ENCODE data around the gene TMEM252.

The TMEM252 gene, protein sequence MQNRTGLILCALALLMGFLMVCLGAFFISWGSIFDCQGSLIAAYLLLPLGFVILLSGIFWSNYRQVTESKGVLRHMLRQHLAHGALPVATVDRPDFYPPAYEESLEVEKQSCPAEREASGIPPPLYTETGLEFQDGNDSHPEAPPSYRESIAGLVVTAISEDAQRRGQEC

DNA sequence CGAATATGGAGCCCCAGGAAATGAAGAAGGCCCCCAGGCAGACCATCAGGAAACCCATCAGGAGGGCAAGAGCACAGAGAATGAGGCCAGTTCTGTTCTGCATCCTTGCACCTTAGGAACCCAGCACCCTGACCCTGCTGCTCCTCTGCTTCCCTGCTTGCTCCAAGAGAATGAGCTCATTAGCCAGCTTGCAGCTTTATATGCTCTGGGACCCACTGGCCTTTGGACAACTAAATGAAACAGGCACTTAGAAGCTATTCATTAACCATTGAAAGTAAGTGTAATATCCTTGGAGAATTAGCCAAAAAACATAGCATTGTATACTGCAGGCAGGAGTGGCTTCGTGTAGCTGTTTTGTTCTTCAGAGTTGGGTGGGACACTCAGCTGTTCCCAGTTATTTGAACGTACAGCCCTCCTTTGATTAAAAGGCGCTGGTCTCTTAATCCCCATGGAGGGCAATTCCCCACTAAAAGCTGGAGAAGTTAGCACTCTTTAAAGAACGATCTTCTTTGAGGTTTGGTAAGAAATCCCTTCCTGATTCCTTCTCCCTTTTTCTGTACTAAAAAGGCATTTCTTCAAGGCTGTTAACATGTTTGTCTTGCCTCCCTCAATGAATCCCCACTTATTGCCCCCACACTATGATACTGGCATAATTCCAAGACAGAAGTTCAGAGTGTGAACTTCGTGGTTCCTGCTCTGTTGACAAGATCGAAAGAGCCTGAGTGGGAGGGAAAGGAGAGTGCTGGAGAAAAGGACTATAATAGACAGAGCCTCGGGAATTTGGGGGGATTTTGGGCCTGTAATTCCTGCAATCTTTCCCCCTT is at the start of gene TMEM252:
Gene TMEM252 (minus strand): TSS at position 172 of the 824 bp plus-strand sequence. CDS start 69 bp downstream, at position 103.
- no peak within 1 kb of the TSS for H3K4me3 ChIP-seq (ENCODE audit: control insufficient read depth, low read depth, low read length)
- no peak for TF ChIP-seq CTCF (IDR thresholded peaks at IDR 0.05; ENCODE audit: control insufficient read depth, insufficient read depth, low read depth, low read length, missing control alignments)

GRCh38 chr9:68585034-68585761 is 44.5 kb upstream of the TMEM252 start:
- TF ChIP-seq CTCF (IDR thresholded peaks at IDR 0.05; ENCODE audit: control insufficient read depth, insufficient read depth, low read depth, low read length, missing control alignments) = no peak
- no peak for DNase-seq (ENCODE audit: low read depth)
- no peak overlapping the region for H3K4me3 ChIP-seq (ENCODE audit: control insufficient read depth, low read depth, low read length)

More for the DNA sequence above, at the start of gene TMEM252:
- no peak for DNase-seq (ENCODE audit: low read depth)

DNA sequence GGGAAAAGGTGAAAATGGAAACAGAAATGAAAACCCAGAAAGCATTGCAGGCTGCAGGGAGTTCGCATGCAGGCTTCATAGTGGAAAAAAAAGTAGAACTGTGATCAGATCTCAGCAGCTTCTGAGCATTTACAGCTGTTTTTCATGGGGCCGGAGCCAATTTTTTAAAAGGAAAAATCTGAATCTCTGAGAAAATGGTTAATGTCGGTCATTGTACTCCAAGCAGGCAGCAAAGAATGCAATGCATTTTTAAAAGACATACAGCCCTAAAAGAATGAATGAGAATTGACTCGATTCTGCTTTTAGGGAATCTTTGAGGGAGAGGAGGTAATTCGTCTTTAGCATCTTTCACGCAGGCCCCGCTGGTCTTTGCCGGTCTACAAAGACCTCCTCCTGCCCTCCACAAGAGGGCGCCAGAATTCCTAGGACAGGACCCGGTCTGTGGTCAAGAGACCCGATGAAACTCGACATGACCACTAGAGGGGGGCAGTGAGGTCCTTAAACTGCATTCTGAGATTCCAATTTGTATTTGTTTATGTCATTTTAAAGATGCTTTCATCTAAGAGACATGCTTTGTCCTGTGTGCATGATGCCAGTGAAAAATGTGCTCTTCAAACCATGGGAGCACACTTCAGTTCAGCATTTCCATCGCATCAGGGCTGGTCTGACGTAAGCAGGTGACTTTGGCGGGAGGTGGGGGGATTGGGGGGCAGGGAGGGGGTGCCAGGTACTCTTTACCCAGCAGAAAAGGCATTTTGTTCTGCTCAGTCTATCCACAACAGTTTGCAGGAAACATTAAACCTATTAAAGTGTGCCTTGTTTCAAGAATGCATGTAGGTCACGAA is 43.7 kb upstream of the TMEM252 start:
- no peak overlapping the region for H3K4me3 ChIP-seq (ENCODE audit: control insufficient read depth, low read depth, low read length)
- DNase-seq (ENCODE audit: low read depth) = peak; percentile 50
- TF ChIP-seq CTCF (IDR thresholded peaks at IDR 0.05; ENCODE audit: control insufficient read depth, insufficient read depth, low read depth, low read length, missing control alignments) = peak; percentile 100

DNA sequence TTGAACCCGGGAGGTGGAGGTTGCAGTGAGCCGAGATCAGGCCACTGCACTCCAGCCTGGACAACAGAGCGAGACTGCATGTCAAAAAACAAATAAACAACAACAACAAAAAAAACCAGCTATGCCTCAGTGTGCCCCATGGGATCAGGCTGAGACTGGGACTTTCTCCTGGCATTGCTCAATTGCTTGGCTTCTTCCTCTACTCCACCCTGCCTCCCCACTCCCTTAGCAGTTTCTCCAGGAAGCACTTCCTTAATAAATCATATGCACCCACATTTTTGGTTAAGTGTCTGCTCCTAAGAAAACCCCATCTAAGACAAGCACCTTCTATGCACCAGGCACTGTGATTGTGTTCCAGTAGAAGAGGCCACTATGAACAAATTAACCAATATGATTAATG is 41.0 kb upstream of the TMEM252 start:
- no peak for DNase-seq (ENCODE audit: low read depth)
- no peak overlapping the region for H3K4me3 ChIP-seq (ENCODE audit: control insufficient read depth, low read depth, low read length)
- TF ChIP-seq CTCF (IDR thresholded peaks at IDR 0.05; ENCODE audit: control insufficient read depth, insufficient read depth, low read depth, low read length, missing control alignments) = no peak

GRCh38 chr9:68577774-68578591 is 37.3 kb upstream of the TMEM252 start:
- H3K4me3 ChIP-seq (ENCODE audit: control insufficient read depth, low read depth, low read length) = no peak overlapping the region

More at GRCh38 chr9:68577774-68578591, 37.3 kb upstream of the TMEM252 start:
- no peak for DNase-seq (ENCODE audit: low read depth)
- TF ChIP-seq CTCF (IDR thresholded peaks at IDR 0.05; ENCODE audit: control insufficient read depth, insufficient read depth, low read depth, low read length, missing control alignments) = no peak

Measured in AG09309 (cell line).